HepG2 (cell line): Measurements from ENCODE around the gene TRMT1. TPM values are rescaled to one million over a fixed set of nuclear protein-coding genes. Genes with fewer than 3 reads are reported as not detected.

Source experiments
- DMTF1 ChIP-seq: sonication (generic); formaldehyde crosslinking; IDR thresholded peaks from 2 replicates; pipeline ENCODE4 v1.4.0; 2020; ENCODE audit warnings: mild to moderate bottlenecking, missing genetic modification reagents
- GATAD2A ChIP-seq: IDR thresholded peaks from 2 replicates; pipeline ENCODE4 v1.6.1; 2016
- GPBP1L1 ChIP-seq: sonication (generic); formaldehyde crosslinking; IDR thresholded peaks from 2 replicates; pipeline ENCODE4 v1.5.0; 2020; ENCODE audit warnings: mild to moderate bottlenecking, missing genetic modification reagents
- ISL2 ChIP-seq: sonication (generic); formaldehyde crosslinking; IDR thresholded peaks from 2 replicates; pipeline ENCODE4 v1.5.0; 2020; ENCODE audit warnings: missing genetic modification reagents
- KMT2B ChIP-seq: IDR thresholded peaks from 2 replicates; pipeline ENCODE4 v1.6.1; 2016; ENCODE audit warnings: missing genetic modification reagents, missing compliant biosample characterization
- MNT ChIP-seq: fragments of 450-650 bp; IDR thresholded peaks from 2 replicates; pipeline ENCODE4 v1.6.1; 2016
- PITX1 ChIP-seq: sonication (generic); formaldehyde crosslinking; IDR thresholded peaks from 2 replicates; pipeline ENCODE4 v1.5.1; 2020; ENCODE audit warnings: mild to moderate bottlenecking, missing genetic modification reagents
- RNF2 ChIP-seq: fragments of 450-650 bp; conservative IDR thresholded peaks from 2 replicates; pipeline ENCODE4 v1.6.1; 2016; ENCODE audit warnings: low read depth
- RXRA ChIP-seq: sonication (generic); formaldehyde crosslinking; IDR thresholded peaks from 2 replicates; pipeline ENCODE4 v1.5.1; 2020; ENCODE audit warnings: missing genetic modification reagents
- SALL1 ChIP-seq: sonication (generic); formaldehyde crosslinking; IDR thresholded peaks from 2 replicates; pipeline ENCODE4 v1.8.0; 2022; ENCODE audit warnings: mild to moderate bottlenecking, missing genetic modification reagents
- SMYD3 ChIP-seq: sonication (generic); formaldehyde crosslinking; IDR thresholded peaks from 2 replicates; pipeline ENCODE4 v1.8.1; 2023; ENCODE audit warnings: mild to moderate bottlenecking, missing genetic modification reagents
- TBX3 ChIP-seq: fragments of 450-650 bp; IDR thresholded peaks from 2 replicates; pipeline ENCODE4 v1.6.1; 2017; ENCODE audit warnings: antibody characterized with exemption, mild to moderate bottlenecking, inconsistent platforms, borderline replicate concordance
- THYN1 ChIP-seq: sonication (generic); formaldehyde crosslinking; IDR thresholded peaks from 2 replicates; pipeline ENCODE4 v1.8.1; 2023; ENCODE audit warnings: low read depth, mild to moderate bottlenecking, moderate library complexity, missing genetic modification reagents, borderline replicate concordance
- ZNF142 ChIP-seq: sonication (generic); formaldehyde crosslinking; IDR thresholded peaks from 2 replicates; pipeline ENCODE4 v1.4.0; 2020; ENCODE audit warnings: missing genetic modification reagents
- ZNF225 ChIP-seq: sonication (generic); formaldehyde crosslinking; IDR thresholded peaks from 2 replicates; pipeline ENCODE4 v1.4.0; 2020; ENCODE audit warnings: mild to moderate bottlenecking, missing genetic modification reagents
- polyA plus RNA-seq, 8 experiments: library from polyadenylated mRNA; depleted of rRNA in 3 of 8; stranded (reverse) in 7 of 8; unstranded in 1 of 8; fragments of >200 nt; fragmentation: Illumina TruSeq in 4 of 8; extraction: Trizol in 4 of 8; gene quantifications; 2 replicates each; pipeline versions ENCODE4 v1.2.1 to v1.2.3, GENCODE V29; 2011 to 2016; ENCODE audit warnings: low read depth in 4 of 8, missing spikeins in 1 of 8, mixed read lengths in 1 of 8; ENCODE audit not compliant: insufficient read depth in 1 of 8
- total RNA-seq, 5 experiments: library from RNA; depleted of rRNA; stranded (reverse); fragments of >200 nt; fragmentation: Illumina TruSeq; extraction: Trizol; gene quantifications; 2 replicates each; pipeline ENCODE4 v1.2.3, GENCODE V29; 2016; ENCODE audit warnings: low read depth in 1 of 5
- TF ChIP-seq, protein P1 (sequence below): sonication (generic); formaldehyde crosslinking; IDR thresholded peaks from 2 replicates; pipeline ENCODE4 v1.9.0; 2021; ENCODE audit warnings: missing genetic modification reagents, borderline replicate concordance

The TRMT1 gene
- total and polyA plus RNA-seq, 2 of the 13 experiments (the other 11 are each of a cell fraction or from before 2014, with no cell fraction given): 35.5 to 44.1 TPM

DNA sequence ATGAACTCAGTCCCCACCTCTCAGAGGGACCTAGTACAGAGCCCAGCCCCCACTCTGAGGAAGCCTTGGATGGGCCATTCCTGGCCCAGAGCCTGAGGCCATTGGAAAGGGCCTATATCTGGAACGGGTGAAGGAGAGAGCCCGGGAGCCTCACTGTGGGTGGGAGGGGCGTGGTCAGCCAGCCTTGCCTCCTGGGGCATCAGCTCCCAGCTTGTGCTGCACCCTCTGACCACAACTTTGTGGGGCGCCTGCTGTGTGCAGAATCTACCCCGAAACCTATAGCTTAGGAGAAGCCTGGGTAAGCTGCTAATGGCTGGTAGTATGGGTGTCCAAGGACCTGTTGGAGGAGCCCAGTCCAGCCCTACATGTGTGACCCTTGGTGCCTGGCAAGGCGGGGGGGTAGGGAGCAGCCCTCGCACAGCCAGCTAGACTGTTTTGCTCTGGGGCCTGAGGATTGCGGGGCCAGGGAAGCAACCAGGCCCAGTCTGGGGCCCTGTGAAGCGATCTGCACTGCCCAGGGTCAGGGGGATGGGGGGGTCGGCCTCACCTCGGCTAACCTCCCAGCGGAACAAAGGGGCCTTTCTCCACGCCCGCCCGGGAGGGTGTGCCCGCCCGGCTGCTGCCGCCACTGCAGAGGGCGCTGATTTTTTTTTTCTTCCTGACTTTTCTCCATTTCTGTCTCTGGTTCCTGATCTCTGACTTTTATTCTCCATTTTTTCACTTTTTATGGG, 56.1 kb downstream of the TRMT1 start (continued):
- TF ChIP-seq ZNF142 (CRISPR knock-in tag) (no peak), KMT2B (no peak), DMTF1 (CRISPR knock-in tag) (no peak), TBX3 (no peak), GATAD2A (CRISPR knock-in tag) (peak; percentile 78), MNT (no peak), RXRA (peak; percentile 100), ISL2 (peak; percentile 59), THYN1 (CRISPR knock-in tag) (no peak), SALL1 (CRISPR knock-in tag) (no peak), PITX1 (CRISPR knock-in tag) (0 out of 2 replicates have a peak, but pooled peaks have one; percentile 48), GPBP1L1 (no peak), ZNF225 (no peak), RNF2 (no peak), SMYD3 (CRISPR knock-in tag) (0 out of 2 replicates have a peak, but pooled peaks have one; percentile 6)
- TF ChIP-seq, protein P1, sequence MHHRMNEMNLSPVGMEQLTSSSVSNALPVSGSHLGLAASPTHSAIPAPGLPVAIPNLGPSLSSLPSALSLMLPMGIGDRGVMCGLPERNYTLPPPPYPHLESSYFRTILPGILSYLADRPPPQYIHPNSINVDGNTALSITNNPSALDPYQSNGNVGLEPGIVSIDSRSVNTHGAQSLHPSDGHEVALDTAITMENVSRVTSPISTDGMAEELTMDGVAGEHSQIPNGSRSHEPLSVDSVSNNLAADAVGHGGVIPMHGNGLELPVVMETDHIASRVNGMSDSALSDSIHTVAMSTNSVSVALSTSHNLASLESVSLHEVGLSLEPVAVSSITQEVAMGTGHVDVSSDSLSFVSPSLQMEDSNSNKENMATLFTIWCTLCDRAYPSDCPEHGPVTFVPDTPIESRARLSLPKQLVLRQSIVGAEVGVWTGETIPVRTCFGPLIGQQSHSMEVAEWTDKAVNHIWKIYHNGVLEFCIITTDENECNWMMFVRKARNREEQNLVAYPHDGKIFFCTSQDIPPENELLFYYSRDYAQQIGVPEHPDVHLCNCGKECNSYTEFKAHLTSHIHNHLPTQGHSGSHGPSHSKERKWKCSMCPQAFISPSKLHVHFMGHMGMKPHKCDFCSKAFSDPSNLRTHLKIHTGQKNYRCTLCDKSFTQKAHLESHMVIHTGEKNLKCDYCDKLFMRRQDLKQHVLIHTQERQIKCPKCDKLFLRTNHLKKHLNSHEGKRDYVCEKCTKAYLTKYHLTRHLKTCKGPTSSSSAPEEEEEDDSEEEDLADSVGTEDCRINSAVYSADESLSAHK (CRISPR knock-in tag): no peak
